HEK293T (cell line): Measurements from ENCODE around the gene MAPK6.

Experiments
- BHLHE40 ChIP-seq: fragments of 450-650 bp; IDR thresholded peaks from 2 replicates; pipeline ENCODE4 v1.6.1; 2016; ENCODE audit warnings: mild to moderate bottlenecking, moderate library complexity, borderline replicate concordance
- CTBP1 ChIP-seq: fragments of 450-650 bp; IDR thresholded peaks from 2 replicates; pipeline ENCODE4 v1.6.1; 2016; ENCODE audit warnings: borderline replicate concordance
- FOXA1 ChIP-seq: fragments of 450-650 bp; IDR thresholded peaks from 2 replicates; pipeline ENCODE4 v1.6.1; 2016; ENCODE audit warnings: mild to moderate bottlenecking
- FOXK2 ChIP-seq: fragments of 450-650 bp; IDR thresholded peaks from 2 replicates; pipeline ENCODE4 v1.6.1; 2016; ENCODE audit warnings: mild to moderate bottlenecking
- FOXM1 ChIP-seq: fragments of 450-650 bp; IDR thresholded peaks from 2 replicates; pipeline ENCODE4 v1.6.1; 2017; ENCODE audit warnings: mild to moderate bottlenecking, borderline replicate concordance
- HDGF ChIP-seq: fragments of 450-650 bp; IDR thresholded peaks from 2 replicates; pipeline ENCODE4 v1.6.1; 2017; ENCODE audit warnings: antibody characterized with exemption, borderline replicate concordance
- L3MBTL2 ChIP-seq: fragments of 450-650 bp; conservative IDR thresholded peaks from 2 replicates; pipeline ENCODE4 v1.6.1; 2016; ENCODE audit warnings: mild to moderate bottlenecking
- NFRKB ChIP-seq: fragments of 450-650 bp; IDR thresholded peaks from 2 replicates; pipeline ENCODE4 v1.6.1; 2016; ENCODE audit warnings: mild to moderate bottlenecking, moderate library complexity
- SP1 ChIP-seq: fragments of 450-650 bp; IDR thresholded peaks from 2 replicates; pipeline ENCODE4 v1.6.1; 2017
- SUZ12 ChIP-seq: fragments of 450-650 bp; IDR thresholded peaks from 2 replicates; pipeline ENCODE4 v1.6.1; 2016; ENCODE audit warnings: mild to moderate bottlenecking
- TARDBP ChIP-seq: fragments of 450-650 bp; IDR thresholded peaks from 2 replicates; pipeline ENCODE4 v1.6.1; 2016
- ZNF384 ChIP-seq: fragments of 450-650 bp; IDR thresholded peaks from 2 replicates; pipeline ENCODE4 v1.6.1; 2016

- TF ChIP-seq FOXM1 (no peak), ZNF384 (no peak), SP1 (no peak), FOXA1 (no peak), SUZ12 (no peak), FOXK2 (no peak), HDGF (no peak), L3MBTL2 (no peak), CTBP1 (no peak), TARDBP (no peak), NFRKB (no peak), BHLHE40 (no peak)
Observed at GRCh38 chr15:52008359-52008697, 10.7 kb upstream of the MAPK6 start.
